ENCODE data around the gene ABCA1.

ABCA1 gene

DNA sequence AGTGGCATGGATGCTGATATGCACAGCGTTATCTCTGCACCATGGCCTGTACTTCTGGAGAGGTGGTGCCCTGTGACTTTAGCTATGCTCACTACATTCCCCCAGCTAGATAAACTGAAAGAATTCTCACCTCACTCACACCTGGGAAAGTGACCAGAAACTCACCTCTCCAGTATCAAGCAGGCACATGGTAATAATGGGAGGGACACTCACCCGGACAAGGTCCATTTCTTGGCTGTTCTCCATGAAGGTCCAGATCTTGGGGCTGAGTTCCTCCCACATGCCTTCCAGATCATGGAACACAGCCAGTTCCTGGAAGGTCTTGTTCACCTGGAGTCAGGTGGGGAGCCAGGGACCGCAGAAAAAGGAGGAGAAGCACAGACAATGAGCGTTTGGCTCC lies 91.2 kb downstream of the ABCA1 start:
- no peak for DNase-seq

DNA sequence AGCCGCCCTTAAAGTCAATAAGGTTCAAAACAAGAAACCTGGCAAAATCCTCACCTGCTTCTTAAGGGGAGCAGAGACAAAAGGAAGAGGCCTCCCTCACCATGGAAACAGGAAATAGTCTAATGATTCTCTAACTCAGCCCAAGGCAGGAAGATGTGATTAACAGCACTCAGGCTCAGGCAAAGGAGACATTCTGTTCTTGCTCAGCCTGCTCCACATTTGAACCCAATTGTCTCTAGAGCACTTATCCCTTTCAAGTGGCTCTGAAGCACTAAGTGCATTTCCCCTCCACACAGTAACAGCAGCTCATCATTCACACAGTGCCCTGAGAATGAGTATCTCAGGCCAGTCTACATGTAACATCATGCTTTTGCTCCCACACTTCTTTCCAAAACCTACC lies 91.7 kb downstream of the ABCA1 start:
- no peak for DNase-seq

DNA sequence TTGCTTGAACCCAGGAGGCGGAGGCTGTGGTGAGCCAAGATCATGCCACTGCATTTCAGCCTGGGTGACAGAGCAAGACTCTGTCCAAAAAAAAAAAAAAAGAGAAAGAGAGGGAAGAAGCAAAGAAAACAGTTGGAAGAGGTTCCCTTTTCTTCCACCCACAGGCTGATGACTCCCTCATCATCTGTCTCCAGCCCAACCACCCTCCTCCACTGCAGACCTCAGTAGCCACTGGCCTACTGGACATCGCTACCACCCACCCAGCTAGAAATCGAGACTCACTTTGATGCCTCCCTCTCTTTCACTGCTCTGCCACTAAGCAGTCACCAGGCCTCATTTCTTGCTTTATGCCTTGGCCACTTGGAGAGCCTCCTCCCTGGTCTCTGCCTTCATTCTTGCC lies 92.8 kb downstream of the ABCA1 start:
- DNase-seq, result no peak

DNA sequence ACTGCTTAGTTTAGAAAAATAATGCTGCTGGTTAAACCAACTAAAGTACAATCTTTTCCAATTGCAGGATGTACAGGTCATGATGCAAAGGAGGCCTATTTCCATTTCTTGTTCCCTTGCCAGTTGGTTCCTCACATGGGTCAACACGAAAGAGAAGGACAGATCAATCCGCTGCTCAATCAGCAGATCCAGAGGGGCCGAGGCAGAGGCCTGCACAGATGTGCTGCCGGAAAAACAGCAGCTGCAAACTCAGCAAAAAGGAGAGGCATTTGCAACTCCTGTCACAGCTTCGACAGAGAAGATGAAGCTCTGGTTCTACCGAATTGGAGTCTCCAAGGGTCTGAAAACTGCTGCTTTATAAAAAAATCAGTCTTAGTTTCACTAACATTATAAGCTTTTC lies 94.3 kb downstream of the ABCA1 start:
- no peak for DNase-seq

DNA sequence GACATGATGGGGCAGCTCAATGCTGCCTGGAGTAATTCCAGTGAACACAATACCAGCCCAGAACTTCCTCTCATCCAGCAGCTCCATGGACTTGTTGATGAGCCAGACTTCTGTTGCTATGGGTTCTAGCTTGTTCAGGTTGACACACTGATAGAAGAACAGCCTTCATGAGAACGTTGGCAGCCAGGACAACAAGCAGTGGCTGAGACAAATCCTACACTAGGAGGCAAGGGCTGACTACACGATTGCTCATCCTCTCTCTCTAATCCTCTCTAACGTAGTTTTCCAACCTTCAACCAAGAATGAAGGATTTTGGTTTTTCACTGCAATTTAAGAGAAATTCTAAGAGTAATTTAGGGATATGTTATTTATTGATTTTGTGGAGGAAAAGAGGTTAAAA lies 96.3 kb downstream of the ABCA1 start:
- no peak for DNase-seq

DNA sequence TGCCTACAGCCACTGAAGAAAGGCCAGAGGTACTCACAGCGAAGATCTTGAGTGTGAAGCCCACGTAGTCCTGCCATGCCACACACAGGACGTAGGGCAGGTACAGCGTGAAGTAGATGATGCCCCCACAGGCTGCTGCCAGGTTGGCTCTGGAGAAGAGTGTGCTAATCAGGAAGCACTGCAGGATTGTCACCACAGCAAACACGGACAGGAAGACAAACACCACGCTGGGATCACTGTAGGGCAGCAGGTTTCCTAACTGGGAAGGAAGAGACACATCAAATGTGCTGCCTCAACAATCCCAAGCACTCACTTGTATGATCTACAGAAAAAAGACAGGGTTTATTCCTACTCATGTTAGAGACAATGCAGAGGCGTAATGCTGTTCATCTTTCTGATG lies 101.0 kb downstream of the ABCA1 start:
- DNase-seq, result no peak

DNA sequence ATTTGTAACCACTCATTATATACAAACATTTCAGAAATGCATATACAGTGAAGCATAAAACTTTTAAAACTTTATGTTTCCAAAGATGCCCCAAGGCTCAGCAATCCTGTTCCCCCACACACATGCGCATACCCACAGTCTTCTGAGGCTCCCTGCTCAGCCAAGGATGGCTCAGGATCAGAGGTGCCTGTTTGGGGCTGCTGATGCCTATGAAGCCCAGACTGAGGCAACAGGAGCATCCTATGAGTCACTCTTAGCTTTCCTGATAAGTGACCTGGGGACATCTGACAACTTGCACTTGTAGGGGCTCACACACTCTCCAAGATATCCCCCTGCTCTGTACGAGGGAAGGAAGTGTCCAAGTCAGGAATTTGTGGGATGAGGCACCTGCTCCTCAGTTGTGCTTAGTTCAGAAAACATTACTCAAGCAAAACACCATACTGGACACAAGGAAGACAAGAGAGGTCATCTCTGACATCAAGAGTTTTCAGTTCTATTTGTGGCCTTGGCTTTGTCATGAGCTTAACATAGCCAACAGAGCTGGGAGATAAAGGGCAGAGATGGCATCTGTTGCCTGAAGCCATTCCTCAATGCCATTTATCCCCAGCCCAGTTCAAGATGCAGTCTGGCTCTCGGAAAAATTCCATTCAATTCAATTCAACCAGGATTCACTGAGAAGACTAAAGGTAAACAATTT lies 101.7 kb downstream of the ABCA1 start:
- DNase-seq, result no peak

DNA sequence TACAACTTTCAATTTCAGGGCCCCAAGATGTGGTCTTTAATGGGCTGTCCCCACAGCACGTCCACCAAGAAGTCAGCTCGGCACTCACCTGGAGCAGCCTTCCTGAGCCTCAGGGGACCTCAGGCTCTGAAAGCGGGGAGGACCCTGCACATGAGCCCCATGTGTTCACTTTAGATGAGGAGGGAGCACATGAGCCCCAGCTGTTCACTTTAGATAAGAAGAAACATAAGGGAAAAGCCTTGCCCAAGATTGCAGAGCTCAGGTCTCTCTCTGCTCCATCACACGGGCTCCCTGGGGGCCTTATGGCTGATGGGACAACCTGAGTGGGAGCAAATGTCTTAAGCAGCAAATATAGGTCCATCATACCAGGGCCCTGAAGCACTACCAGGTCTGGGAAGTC lies 107.6 kb downstream of the ABCA1 start:
- no peak for DNase-seq

DNA sequence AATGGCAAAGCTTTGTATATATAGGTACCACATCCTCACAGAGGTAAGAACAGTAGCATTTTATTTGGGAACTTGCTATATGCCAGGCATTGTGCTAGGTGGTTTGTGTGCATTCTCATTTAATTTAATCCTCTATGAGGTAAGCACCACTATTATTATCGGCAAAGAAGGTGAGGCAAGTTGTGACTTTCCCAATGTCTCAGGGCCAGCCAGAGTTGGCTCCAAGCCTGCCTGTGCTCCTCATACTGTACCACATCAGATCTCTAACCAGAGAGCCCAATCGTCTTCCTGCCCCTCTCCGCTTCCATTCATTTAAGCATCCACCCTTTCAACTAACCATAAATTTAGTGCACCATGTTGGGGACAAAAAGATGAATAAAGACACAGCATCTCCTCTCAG lies 108.9 kb downstream of the ABCA1 start:
- no peak for DNase-seq

DNA sequence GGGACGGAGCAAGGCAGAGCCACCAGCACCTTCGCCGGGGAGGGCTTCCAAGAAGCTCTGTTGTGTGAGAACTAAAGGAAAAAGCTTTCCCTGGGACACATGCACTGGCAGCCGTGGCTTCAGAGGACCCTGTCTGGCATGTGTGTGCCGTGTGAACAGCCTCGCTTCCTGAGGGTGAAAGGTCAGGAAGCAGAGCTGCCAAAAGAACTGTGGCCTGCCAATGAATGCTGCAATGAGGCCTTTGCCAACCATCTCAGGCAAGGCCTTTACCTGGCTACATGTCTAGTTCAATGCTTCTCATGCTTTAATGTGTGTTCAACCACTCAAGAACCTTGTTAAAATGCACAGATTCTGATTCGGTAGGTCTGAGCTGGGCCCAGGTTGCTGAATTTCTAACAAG lies 110.5 kb downstream of the ABCA1 start:
- no peak for DNase-seq

DNA sequence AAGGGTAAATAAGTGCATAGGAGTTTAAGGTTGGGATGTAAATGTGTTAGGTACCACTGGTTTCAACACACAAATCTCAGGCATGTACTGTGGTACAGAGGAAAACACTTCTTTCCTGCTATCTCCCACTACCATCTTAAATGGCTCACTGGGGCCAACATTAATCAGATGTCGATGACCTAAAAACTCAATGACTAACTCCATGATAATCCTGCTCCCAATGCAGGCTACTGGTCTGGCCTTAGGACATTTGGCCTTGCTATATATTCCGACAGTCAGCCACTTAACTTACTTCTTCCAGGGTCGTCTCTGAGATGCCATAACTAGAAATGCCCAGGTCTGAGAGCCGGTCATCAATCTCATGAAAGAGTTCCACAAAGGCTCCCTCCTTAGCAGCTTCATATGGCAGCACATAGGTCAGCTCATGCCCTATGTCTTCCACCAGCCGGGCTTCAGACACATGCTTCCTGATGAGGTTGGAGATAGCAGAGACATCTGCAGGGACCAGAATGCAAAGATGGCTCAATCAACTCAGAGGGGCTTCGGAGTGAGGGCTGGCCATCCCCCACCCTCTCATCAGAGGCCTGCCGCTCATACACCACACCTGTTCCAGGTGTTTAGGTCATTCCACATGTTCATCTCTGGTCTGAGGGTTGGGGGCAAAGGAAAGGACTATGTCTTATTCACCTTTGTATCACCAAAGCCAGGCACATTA lies 111.9 kb downstream of the ABCA1 start:
- DNase-seq, result no peak

DNA sequence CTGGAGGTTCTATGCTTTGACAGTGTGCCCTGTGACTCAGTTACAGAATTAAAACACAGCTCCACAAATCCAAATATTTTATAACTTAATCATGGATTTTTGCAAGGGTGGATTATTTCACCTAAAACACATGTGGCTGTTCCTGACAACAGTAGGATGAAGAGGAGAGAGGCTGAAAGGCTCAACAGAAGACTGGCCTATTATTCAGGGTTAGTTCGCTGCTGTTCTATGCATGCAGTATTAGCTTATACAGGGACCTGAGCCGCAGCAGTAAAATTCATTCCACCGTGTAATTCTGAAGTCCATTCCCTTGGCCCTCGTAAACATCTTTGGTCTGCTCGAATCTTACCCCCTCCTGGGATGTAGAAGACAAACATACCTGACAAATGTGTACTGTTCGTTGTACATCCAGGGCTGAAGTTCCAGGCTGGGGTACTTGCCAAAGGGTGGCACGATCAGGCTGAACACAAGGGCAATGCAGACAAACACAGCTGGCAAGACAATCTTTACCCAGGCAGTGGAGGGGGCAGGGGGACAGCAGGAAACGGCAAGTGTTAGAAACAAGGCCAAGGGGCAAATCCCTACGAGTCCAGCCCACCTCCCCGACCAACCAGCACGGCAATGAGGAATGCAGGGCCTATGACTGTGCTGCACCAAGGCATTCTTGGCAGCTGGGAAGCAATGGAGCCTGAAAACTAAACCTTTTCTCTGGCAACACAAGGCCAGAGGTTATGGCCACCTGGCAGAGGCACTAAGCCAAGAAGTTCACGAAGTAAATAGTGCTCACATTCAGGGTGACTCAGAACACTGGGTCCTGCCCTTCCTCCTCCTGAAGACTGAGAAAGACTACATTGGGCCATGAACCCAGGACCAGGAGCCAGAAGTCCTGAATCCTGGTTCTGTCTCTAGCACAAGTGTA lies 117.3 kb downstream of the ABCA1 start:
- DNase-seq, result no peak

DNA sequence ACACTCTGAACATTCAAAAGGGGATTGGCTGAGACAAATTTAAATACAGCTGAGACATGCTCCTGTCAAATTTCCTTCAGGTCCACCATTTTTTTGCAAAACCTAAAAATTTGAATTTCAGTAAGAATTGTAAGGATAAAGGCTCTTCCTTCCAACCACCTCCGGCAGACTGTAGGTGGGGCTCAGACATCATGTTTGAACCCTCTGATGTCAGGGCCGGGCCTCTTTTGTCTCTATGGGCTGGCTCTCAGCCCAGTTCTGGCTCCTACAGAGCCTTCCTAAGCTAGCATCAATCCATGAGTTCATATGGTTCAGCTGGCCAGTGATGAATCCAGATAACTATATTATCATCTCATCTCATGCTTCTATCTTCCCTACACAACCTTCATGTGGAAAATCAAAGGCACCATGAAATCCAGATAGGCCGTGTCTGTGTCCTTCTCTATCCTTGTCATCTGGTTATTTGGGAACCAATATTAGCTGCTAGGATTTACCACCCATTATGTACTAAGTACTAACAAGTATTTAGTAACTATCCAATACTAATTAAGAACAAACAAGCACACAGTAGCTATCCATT lies 119.8 kb downstream of the ABCA1 start:
- no peak for DNase-seq

DNA sequence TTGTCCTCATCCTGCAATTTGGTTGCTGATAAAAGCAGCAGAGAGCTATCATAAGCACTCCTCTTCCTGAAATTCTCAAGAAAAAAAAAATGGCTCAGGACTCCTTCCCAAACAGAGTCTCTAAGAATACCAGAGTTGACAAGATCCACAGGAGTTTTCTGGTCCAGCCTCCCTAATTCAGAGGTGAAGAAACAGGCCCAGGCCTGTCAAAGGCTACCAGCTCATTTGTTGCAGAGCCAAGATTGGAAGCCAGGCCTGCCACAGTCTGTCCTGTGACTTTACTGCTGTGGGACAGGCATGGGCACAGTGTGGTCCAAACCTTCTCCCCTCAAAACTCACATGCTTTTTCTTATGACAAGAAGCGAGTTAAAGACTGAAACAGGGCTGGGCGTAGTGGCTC lies 122.5 kb downstream of the ABCA1 start:
- no peak for DNase-seq

DNA sequence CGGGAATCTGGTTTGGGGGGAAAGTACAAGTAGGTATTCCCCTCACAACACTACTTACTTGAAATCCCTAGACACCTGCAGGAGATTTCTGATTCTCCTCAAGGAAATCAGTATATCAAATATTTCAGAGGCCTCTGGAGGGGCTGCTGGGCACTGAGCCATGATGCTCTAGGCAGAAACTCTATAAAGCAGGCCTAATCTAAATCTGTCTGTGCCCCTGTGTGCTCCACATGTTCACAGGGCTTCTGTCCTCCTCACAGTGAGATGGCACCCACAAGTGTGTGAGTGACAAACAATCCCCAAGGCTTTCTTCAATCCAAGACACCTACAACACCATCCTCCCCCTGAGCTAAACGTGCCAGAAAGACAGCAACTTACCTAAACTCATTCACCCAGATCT lies 125.0 kb downstream of the ABCA1 start:
- no peak for DNase-seq

DNA sequence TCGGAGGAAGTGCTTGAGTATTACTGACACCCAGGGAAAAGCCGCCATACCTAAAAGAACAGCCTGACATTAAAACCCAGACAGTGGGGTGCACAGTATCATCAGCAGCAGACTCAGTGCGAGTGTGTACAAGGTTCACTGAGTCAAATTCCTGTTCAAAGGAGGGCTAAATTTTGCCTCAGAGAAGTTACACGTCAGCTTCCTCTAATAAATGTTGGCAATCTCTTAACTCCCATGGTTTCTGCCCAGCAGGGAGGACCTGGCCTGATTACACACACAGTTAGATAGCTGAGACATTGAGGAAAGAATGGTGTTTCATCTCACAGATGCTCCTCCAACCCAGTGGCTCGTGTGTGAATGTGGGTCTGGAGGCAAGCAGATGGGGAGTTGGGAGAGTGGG lies 125.8 kb downstream of the ABCA1 start:
- no peak for DNase-seq

DNA sequence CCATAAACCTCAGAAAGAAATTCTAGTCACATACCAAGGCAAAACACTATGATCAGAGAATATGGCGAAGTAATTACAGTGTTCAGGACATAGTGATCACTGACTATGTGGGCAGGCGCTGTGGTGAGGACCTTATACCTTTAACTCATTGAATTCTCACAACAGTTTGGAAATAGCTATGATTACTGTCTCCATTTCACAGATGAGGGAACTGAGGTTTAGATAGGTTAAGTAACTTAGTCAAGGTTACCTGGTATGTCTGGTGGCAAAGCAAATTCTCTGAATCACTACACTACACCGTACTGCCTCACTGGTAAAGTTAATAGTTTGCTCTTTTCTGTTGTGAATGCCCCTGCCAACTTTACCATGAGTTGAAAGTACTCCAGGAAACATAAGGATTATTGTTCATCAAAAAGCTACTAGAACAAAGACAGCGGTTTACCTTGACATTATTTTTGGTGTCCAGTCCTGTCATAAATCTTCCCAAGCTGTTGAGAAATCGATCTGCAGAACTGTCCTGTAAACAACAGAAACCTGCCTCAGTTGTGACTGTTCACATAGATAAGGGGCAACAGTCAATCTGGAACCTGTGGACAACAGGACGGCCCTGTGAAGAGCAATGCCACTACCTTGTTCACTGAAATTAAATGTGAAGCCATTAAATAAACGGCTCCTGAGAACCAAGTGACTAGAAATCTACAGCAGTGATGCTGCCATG lies 127.7 kb downstream of the ABCA1 start:
- DNase-seq, result no peak

DNA sequence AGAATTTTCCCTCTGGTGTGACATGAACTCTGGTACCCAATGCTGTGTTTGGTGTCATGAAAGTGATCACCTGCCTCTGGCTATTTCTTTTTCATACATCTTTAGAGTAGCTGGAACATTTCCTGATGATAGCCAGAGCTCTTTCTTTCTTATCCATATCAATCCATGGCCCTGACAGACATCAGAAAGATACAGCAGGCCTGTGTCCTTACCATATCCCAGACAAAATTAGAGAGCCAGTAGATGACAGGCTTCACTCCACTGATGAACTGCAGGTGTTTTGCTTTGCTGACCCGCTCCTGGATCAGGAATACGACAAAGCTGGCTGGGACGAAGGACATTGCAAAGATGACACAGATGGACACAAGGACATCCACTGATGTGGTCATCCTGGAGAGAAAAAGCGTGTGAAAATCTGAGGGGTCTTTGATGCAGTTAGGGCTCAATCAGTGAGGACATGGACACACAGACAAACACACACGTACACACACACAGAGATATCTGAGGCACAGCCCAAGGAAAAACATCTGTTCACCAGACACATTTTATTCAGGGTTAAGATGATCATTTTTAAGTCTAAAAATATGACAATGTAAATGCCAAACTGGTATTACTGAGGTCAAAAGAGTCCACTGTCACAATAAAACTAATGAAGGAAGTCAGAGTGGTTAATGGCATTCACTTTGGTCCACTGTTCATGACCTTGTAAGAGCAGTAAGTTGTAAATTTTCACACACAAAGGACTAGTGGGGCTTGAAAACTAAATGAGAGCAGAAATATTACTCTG lies 129.6 kb downstream of the ABCA1 start:
- DNase-seq, result no peak

DNA sequence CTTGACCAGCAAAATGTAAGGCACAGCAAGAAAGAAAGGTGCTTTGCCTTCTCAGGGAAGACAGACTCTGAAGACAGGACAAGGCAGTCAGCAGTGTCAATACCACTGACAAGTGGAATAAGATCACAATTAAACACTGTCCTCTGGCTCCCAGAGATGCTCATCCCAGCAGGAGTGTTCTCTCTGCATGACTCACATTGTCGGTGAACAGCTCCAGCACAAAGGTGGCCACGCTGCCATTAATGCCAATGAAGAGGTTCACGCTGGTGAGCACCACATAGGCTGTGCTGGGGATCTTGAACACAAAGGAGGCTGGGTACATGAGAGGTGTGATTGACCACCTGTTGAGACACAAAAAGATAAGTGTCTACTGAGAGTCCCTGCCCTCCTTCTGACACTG lies 132.1 kb downstream of the ABCA1 start:
- no peak for DNase-seq

DNA sequence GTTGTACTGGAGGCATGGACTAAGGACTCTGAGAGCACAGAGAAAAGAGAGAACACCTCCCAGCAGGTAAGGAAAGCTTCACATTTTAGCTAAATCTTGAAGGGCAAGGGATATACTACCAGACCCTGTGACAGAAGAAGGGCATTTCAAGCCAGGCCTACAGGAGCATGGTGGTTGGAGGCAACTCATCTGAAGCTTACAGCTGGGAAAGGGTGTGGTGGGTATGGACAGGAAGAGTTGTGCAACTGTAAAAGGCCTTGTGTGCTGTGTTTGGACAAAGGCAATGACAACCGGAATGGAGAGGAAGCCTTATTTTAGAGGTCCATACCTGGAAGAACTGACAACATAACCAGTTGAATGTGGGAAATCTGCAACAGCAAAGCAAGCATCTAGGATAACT lies 132.9 kb downstream of the ABCA1 start:
- no peak for DNase-seq

DNA sequence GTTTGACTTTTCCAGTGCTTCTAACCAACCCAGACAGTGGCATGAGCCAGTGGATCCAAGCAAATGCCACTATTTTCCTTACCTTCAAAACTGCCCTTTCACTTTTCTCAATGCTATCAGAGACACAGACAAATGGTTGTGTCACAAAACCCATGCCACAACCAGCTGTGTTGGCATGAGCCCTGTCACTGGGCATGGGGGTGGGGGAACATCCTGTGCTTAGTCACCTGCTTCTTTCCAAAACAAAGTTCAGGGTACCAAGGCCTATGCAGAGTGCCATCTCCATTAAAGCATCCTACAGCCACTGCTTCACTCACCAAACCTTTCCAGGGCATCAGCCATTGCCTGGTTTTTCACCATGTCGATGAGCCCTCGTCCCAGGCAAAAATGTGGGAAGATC lies 133.9 kb downstream of the ABCA1 start:
- DNase-seq, result no peak

DNA sequence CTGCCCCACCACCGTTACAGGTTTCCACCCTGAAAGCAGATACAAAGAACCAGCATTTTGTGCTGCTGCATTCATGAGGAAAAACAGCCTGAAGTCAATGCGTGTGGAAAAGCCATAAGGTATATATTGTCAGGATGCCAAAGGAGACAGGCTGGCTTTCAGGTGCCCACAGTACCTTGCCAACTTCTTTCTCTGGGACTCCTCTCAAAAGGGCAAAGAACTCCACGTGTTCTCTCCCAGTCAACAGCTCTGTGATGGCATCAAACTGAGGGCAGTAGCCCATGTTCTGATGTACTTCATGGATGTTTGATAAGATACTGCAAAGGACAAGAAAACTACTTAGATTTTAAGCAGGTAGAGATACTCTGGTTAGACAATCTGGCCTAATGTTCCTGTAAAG lies 139.7 kb downstream of the ABCA1 start:
- DNase-seq, result no peak

Measured in activated naive CD4-positive, alpha-beta T cell (primary cell).